ENCODE results near the gene MTHFD1L. TPM values are rescaled to one million over a fixed set of nuclear protein-coding genes. Genes with fewer than 3 reads are reported as not detected.

MTHFD1L gene
- total and polyA plus RNA-seq, 2 donors (not counting 1 experiment from before 2014, with no cell fraction given) = 36.1 to 48.9 TPM

GRCh38 chr6:151059612-151060095, 194.2 kb downstream of the MTHFD1L start:
- Histone ChIP-seq H3K79me2 (ENCODE audit: control insufficient read depth, insufficient read depth, low read length) (no peaks in the 10 kb centered on the region), H3K4me1 (ENCODE audit: control insufficient read depth, extremely low read depth, insufficient read depth, low read length) (peaks cover 11% of the 10 kb centered on the region), H3K27ac (ENCODE audit: insufficient read depth, low read length) (peak overlapping the region; percentile 41), H3K9ac (ENCODE audit: insufficient read depth, low read length) (no peak overlapping the region), H3K9me3 (ENCODE audit: control insufficient read depth, insufficient read depth, low read depth, low read length) (no peaks in the 10 kb centered on the region), H3K27me3 (ENCODE audit: control insufficient read depth, insufficient read depth, low read length) (no peaks in the 10 kb centered on the region), H2AFZ (ENCODE audit: low read length) (no peak overlapping the region), H3K4me3 (replicated peaks in 1 of 4; ENCODE audit: control extremely low read depth in 1 of 4, insufficient read depth in 1 of 4, low read depth in 3 of 4, low read length in 4 of 4) (no peak overlapping the region), H3K4me2 (ENCODE audit: extremely low read depth, insufficient read depth, low read length) (no peak overlapping the region), H4K20me1 (ENCODE audit: control insufficient read depth, extremely low read depth, insufficient read depth, low read length) (no peaks in the 10 kb centered on the region), H3K36me3 (ENCODE audit: control insufficient read depth, insufficient read depth, low read length) (no peaks in the 10 kb centered on the region)
- peak in 1 of 2 donors; percentile 59 for DNase-seq (ENCODE audit: low read depth in 2 of 2)
- TF ChIP-seq CTCF (conservative IDR thresholded peaks at IDR 0.05 in 1 of 2, IDR thresholded peaks at IDR 0.05 in 1 of 2; ENCODE audit: low read depth in 1 of 2, low read length in 2 of 2) (no peak), EZH2 (IDR thresholded peaks at IDR 0.05; ENCODE audit: low read length, missing control alignments) (no peak)

- Histone ChIP-seq H3K4me2 (ENCODE audit: extremely low read depth, insufficient read depth, low read length) (no peak overlapping the region), H3K27me3 (ENCODE audit: control insufficient read depth, insufficient read depth, low read length) (no peaks in the 10 kb centered on the region), H3K36me3 (ENCODE audit: control insufficient read depth, insufficient read depth, low read length) (peaks cover 2% of the 10 kb centered on the region), H3K4me3 (replicated peaks in 1 of 4; ENCODE audit: control extremely low read depth in 1 of 4, insufficient read depth in 1 of 4, low read depth in 3 of 4, low read length in 4 of 4) (no peak overlapping the region), H3K79me2 (ENCODE audit: control insufficient read depth, insufficient read depth, low read length) (no peaks in the 10 kb centered on the region), H2AFZ (ENCODE audit: low read length) (no peak overlapping the region), H3K9ac (ENCODE audit: insufficient read depth, low read length) (no peak overlapping the region), H3K27ac (ENCODE audit: insufficient read depth, low read length) (peak overlapping the region; percentile 65), H3K9me3 (ENCODE audit: control insufficient read depth, insufficient read depth, low read depth, low read length) (no peaks in the 10 kb centered on the region), H4K20me1 (ENCODE audit: control insufficient read depth, extremely low read depth, insufficient read depth, low read length) (no peaks in the 10 kb centered on the region), H3K4me1 (ENCODE audit: control insufficient read depth, extremely low read depth, insufficient read depth, low read length) (peaks cover 11% of the 10 kb centered on the region)
- TF ChIP-seq EZH2 (IDR thresholded peaks at IDR 0.05; ENCODE audit: low read length, missing control alignments) (no peak), CTCF (conservative IDR thresholded peaks at IDR 0.05 in 1 of 2, IDR thresholded peaks at IDR 0.05 in 1 of 2; ENCODE audit: low read depth in 1 of 2, low read length in 2 of 2) (no peak)
- DNase-seq (ENCODE audit: low read depth in 2 of 2) = peak; percentile 85 to 98
Observed at GRCh38 chr6:151060096-151060765, 194.7 kb downstream of the MTHFD1L start.

GRCh38 chr6:151060766-151061531, 195.4 kb downstream of the MTHFD1L start:
- Histone ChIP-seq H3K4me1 (ENCODE audit: control insufficient read depth, extremely low read depth, insufficient read depth, low read length) (peaks cover 11% of the 10 kb centered on the region), H4K20me1 (ENCODE audit: control insufficient read depth, extremely low read depth, insufficient read depth, low read length) (no peaks in the 10 kb centered on the region), H3K27ac (ENCODE audit: insufficient read depth, low read length) (peak overlapping the region; percentile 65), H3K36me3 (ENCODE audit: control insufficient read depth, insufficient read depth, low read length) (peaks cover 4% of the 10 kb centered on the region), H3K79me2 (ENCODE audit: control insufficient read depth, insufficient read depth, low read length) (no peaks in the 10 kb centered on the region), H3K4me3 (replicated peaks in 1 of 4; ENCODE audit: control extremely low read depth in 1 of 4, insufficient read depth in 1 of 4, low read depth in 3 of 4, low read length in 4 of 4) (no peak overlapping the region), H3K4me2 (ENCODE audit: extremely low read depth, insufficient read depth, low read length) (no peak overlapping the region), H3K27me3 (ENCODE audit: control insufficient read depth, insufficient read depth, low read length) (no peaks in the 10 kb centered on the region), H3K9me3 (ENCODE audit: control insufficient read depth, insufficient read depth, low read depth, low read length) (no peaks in the 10 kb centered on the region), H2AFZ (ENCODE audit: low read length) (no peak overlapping the region), H3K9ac (ENCODE audit: insufficient read depth, low read length) (no peak overlapping the region)
- DNase-seq (ENCODE audit: low read depth in 2 of 2) = peak in 1 of 2 donors; percentile 68
- TF ChIP-seq EZH2 (IDR thresholded peaks at IDR 0.05; ENCODE audit: low read length, missing control alignments) (no peak), CTCF (conservative IDR thresholded peaks at IDR 0.05 in 1 of 2, IDR thresholded peaks at IDR 0.05 in 1 of 2; ENCODE audit: low read depth in 1 of 2, low read length in 2 of 2) (no peak)

All from fibroblast of lung (primary cell).